ENCODE results near the gene GDPD3. TPM values are rescaled to one million over a fixed set of nuclear protein-coding genes. Genes with fewer than 3 reads are reported as not detected.

Gene GDPD3
- polyA plus RNA-seq, 1 donor from 2014 or later, result not detected

Other genes starting within 250 kb of the GDPD3 start
- gene SEZ6L2, start 214.0 kb downstream of the GDPD3 start, polyA plus RNA-seq, result not detected
- gene ASPHD1, start 213.0 kb downstream of the GDPD3 start, polyA plus RNA-seq, result not detected
- gene KCTD13, start 187.3 kb downstream of the GDPD3 start, polyA plus RNA-seq, result 19.2 TPM
- gene TMEM219, start 151.5 kb downstream of the GDPD3 start, polyA plus RNA-seq, result 171 TPM
- gene TAOK2, start 139.7 kb downstream of the GDPD3 start, polyA plus RNA-seq, result 7.6 TPM
- gene HIRIP3, start 117.9 kb downstream of the GDPD3 start, polyA plus RNA-seq, result 21.0 TPM
- gene INO80E, start 117.3 kb downstream of the GDPD3 start, polyA plus RNA-seq, result 6.0 TPM
- not detected for gene DOC2A, start 102.5 kb downstream of the GDPD3 start, polyA plus RNA-seq
- gene C16orf92, start 90.3 kb downstream of the GDPD3 start, polyA plus RNA-seq, result not detected
- gene TLCD3B, start 82.3 kb downstream of the GDPD3 start, polyA plus RNA-seq, result not detected
- gene ALDOA, start 47.8 kb downstream of the GDPD3 start, polyA plus RNA-seq, result 884 TPM
- gene PPP4C, start 37.5 kb downstream of the GDPD3 start, polyA plus RNA-seq, result 187 TPM
- gene TBX6, start 21.6 kb downstream of the GDPD3 start, polyA plus RNA-seq, result not detected
- gene YPEL3, start 17.3 kb downstream of the GDPD3 start, polyA plus RNA-seq, result 362 TPM
- 8.6 TPM for gene MAPK3, start 9.7 kb upstream of the GDPD3 start, polyA plus RNA-seq
- 1,353 TPM for gene CORO1A, start 70.1 kb upstream of the GDPD3 start, polyA plus RNA-seq
- gene BOLA2B, start 80.1 kb upstream of the GDPD3 start, polyA plus RNA-seq, result 264 TPM
- 83.5 TPM for gene SLX1A, start 80.3 kb upstream of the GDPD3 start, polyA plus RNA-seq
- gene SULT1A3, start 85.7 kb upstream of the GDPD3 start, polyA plus RNA-seq, result 1.9 TPM
- gene NPIPB13, start 134.9 kb upstream of the GDPD3 start, polyA plus RNA-seq, result 1.3 TPM
- gene CD2BP2, start 241.8 kb upstream of the GDPD3 start, polyA plus RNA-seq, result 42.7 TPM

Data from IgD-negative memory B cell (primary cell).